Mesenchymal stem cell (in vitro differentiated cells and primary cell): ENCODE data around the gene PLXNA1.

ENCODE experiments used
- DNase-seq: peaks from one replicate; pipeline ENCODE4 v3.0.0-alpha.2; 2013
- H2AFZ ChIP-seq: one replicate; pipeline ENCODE4 v1.6.1; 2013; ENCODE audit warnings: low read depth, mild to moderate bottlenecking, control low read depth, inconsistent platforms, low read length, moderate library complexity
- H2AK5ac ChIP-seq: 2 replicates; pipeline ENCODE4 v1.6.1; 2013; ENCODE audit warnings: low read length, moderate library complexity, mild to moderate bottlenecking, inconsistent platforms; ENCODE audit not compliant: severe bottlenecking
- H2BK120ac ChIP-seq: one replicate; pipeline ENCODE4 v1.6.1; 2013; ENCODE audit warnings: low read depth, mild to moderate bottlenecking, inconsistent platforms, low read length, moderate library complexity
- H2BK12ac ChIP-seq, 2 experiments: one replicate each; pipeline ENCODE4 v1.6.1; 2013; ENCODE audit warnings: inconsistent platforms in 2 of 2, low read length in 2 of 2, mild to moderate bottlenecking in 2 of 2, moderate library complexity in 2 of 2, control low read depth in 1 of 2
- H2BK15ac ChIP-seq: one replicate; pipeline ENCODE4 v1.6.1; 2013; ENCODE audit warnings: mild to moderate bottlenecking, low read depth, inconsistent platforms; ENCODE audit not compliant: poor library complexity, severe bottlenecking
- H2BK5ac ChIP-seq: 2 replicates; pipeline ENCODE4 v1.6.1; 2013; ENCODE audit warnings: low read depth, mild to moderate bottlenecking, low read length, control low read depth, inconsistent platforms; ENCODE audit not compliant: poor library complexity, severe bottlenecking
- H3K14ac ChIP-seq, 2 experiments: one replicate each; pipeline ENCODE4 v1.6.1; 2013; ENCODE audit warnings: inconsistent platforms in 2 of 2, low read length in 2 of 2, control low read depth in 1 of 2, mild to moderate bottlenecking in 1 of 2, moderate library complexity in 1 of 2
- H3K18ac ChIP-seq, 2 experiments: one replicate each; pipeline ENCODE4 v1.6.1; 2013; ENCODE audit warnings: inconsistent platforms in 2 of 2, low read length in 2 of 2, control low read depth in 1 of 2, low read depth in 1 of 2, mild to moderate bottlenecking in 1 of 2
- H3K23ac ChIP-seq, 2 experiments: one replicate each; pipeline ENCODE4 v1.6.1; 2013; ENCODE audit warnings: inconsistent platforms in 2 of 2, low read length in 2 of 2, mild to moderate bottlenecking in 2 of 2, moderate library complexity in 2 of 2, control low read depth in 1 of 2
- H3K27ac ChIP-seq: 2 replicates; pipeline ENCODE4 v1.5.1; 2013; ENCODE audit warnings: mild to moderate bottlenecking, moderate library complexity, low read length, control low read depth, inconsistent platforms; ENCODE audit not compliant: poor library complexity, severe bottlenecking
- H3K27me3 ChIP-seq, 2 experiments: 2 replicates each; pipeline versions ENCODE4 v1.6.1 to v1.7.0; 2013; ENCODE audit warnings: low read length in 2 of 2, mild to moderate bottlenecking in 2 of 2, moderate library complexity in 2 of 2, control low read depth in 1 of 2, inconsistent platforms in 1 of 2; ENCODE audit not compliant: control insufficient read depth in 1 of 2, insufficient read depth in 1 of 2
- H3K36me3 ChIP-seq, 2 experiments: 2 replicates each; pipeline versions ENCODE4 v1.6.1 to v1.7.0; 2013; ENCODE audit warnings: low read length in 2 of 2, control low read depth in 1 of 2, inconsistent platforms in 1 of 2, low read depth in 1 of 2, mild to moderate bottlenecking in 1 of 2; ENCODE audit not compliant: insufficient read depth in 2 of 2, control insufficient read depth in 1 of 2
- H3K4ac ChIP-seq, 2 experiments: one replicate each; pipeline ENCODE4 v1.6.1; 2013; ENCODE audit warnings: inconsistent platforms in 2 of 2, low read length in 2 of 2, mild to moderate bottlenecking in 2 of 2, moderate library complexity in 2 of 2, control low read depth in 1 of 2, low read depth in 1 of 2
- H3K4me1 ChIP-seq: 2 replicates; pipeline ENCODE4 v1.6.1; 2013; ENCODE audit warnings: low read depth, low read length, control low read depth; ENCODE audit not compliant: control insufficient read depth, insufficient read depth
- H3K4me2 ChIP-seq: 2 replicates; pipeline ENCODE4 v1.6.1; 2013; ENCODE audit warnings: low read length, mild to moderate bottlenecking, inconsistent platforms; ENCODE audit not compliant: poor library complexity, severe bottlenecking
- H3K4me3 ChIP-seq, 2 experiments: 2 replicates each; pipeline versions ENCODE4 v1.5.1 to v1.7.0; 2013; ENCODE audit warnings: low read length in 2 of 2, mild to moderate bottlenecking in 2 of 2, control low read depth in 1 of 2, low read depth in 1 of 2; ENCODE audit not compliant: insufficient read depth in 1 of 2
- H3K79me1 ChIP-seq: replicated peaks from 2 replicates; pipeline ENCODE4 v1.6.1; 2013; ENCODE audit warnings: mild to moderate bottlenecking, control low read depth, low read length, inconsistent platforms; ENCODE audit not compliant: poor library complexity, severe bottlenecking
- H3K9ac ChIP-seq: 2 replicates; pipeline ENCODE4 v1.7.0; 2013; ENCODE audit warnings: mild to moderate bottlenecking, low read length, moderate library complexity
- H3K9me3 ChIP-seq: 2 replicates; pipeline ENCODE4 v1.7.0; 2013; ENCODE audit warnings: mild to moderate bottlenecking, low read length; ENCODE audit not compliant: control insufficient read depth
- H4K8ac ChIP-seq: one replicate; pipeline ENCODE4 v1.6.1; 2013; ENCODE audit warnings: inconsistent platforms, mild to moderate bottlenecking, low read length, moderate library complexity
- H4K91ac ChIP-seq: one replicate; pipeline ENCODE4 v1.6.1; 2013; ENCODE audit warnings: mild to moderate bottlenecking, low read length, inconsistent platforms
- WGBS: methylation state at CpG from one replicate; pipeline ENCODE4 v1.1.7; 2013; ENCODE audit warnings: mixed read lengths; 5-methylcytosine and 5-hydroxymethylcytosine counted together

The PLXNA1 gene

DNA sequence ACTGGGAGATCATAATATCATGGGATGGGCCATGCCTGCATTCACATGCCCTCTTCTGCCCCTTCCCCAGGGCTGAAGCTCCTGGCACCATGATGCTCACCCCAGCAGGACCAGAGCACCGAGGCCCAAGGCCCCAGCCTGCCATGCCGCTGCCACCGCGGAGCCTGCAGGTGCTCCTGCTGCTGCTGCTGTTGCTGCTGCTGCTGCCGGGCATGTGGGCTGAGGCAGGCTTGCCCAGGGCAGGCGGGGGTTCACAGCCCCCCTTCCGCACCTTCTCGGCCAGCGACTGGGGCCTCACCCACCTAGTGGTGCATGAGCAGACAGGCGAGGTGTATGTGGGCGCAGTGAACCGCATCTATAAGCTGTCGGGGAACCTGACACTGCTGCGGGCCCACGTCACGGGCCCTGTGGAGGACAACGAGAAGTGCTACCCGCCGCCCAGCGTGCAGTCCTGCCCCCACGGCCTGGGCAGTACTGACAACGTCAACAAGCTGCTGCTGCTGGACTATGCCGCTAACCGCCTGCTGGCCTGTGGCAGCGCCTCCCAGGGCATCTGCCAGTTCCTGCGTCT, 5.6 kb downstream of the PLXNA1 start:
- H2BK12ac ChIP-seq, result no peak overlapping the region
- no peak overlapping the region for H2AK5ac ChIP-seq
- H3K23ac ChIP-seq, result no peak overlapping the region
- no peak overlapping the region for H3K27ac ChIP-seq
- H3K18ac ChIP-seq, result no peak overlapping the region
- H3K4me3 ChIP-seq, result no peak overlapping the region
- DNase-seq, result no peak
- no peak overlapping the region for H3K4ac ChIP-seq
- WGBS, result 94% methylated on average over 26 of the region's 26 CpGs
- H3K9me3 ChIP-seq, result no peaks in the 10 kb centered on the region
- H3K4me1 ChIP-seq, result peaks cover 39% of the 10 kb centered on the region
- H3K27me3 ChIP-seq, result no peaks in the 10 kb centered on the region
- H3K79me1 ChIP-seq, result peaks cover 36% of the 10 kb centered on the region
- no peak overlapping the region for H3K9ac ChIP-seq
- no peak overlapping the region for H2BK120ac ChIP-seq
- peaks cover 41 to 68% of the 10 kb centered on the region in 2 experiments for H3K36me3 ChIP-seq
- H4K91ac ChIP-seq, result no peak overlapping the region
- H4K8ac ChIP-seq, result no peak overlapping the region
- H2BK15ac ChIP-seq, result no peak overlapping the region
- H3K4me2 ChIP-seq, result no peak overlapping the region
- no peak overlapping the region for H3K14ac ChIP-seq
- H2AFZ ChIP-seq, result no peak overlapping the region
- H2BK5ac ChIP-seq, result no peak overlapping the region

DNA sequence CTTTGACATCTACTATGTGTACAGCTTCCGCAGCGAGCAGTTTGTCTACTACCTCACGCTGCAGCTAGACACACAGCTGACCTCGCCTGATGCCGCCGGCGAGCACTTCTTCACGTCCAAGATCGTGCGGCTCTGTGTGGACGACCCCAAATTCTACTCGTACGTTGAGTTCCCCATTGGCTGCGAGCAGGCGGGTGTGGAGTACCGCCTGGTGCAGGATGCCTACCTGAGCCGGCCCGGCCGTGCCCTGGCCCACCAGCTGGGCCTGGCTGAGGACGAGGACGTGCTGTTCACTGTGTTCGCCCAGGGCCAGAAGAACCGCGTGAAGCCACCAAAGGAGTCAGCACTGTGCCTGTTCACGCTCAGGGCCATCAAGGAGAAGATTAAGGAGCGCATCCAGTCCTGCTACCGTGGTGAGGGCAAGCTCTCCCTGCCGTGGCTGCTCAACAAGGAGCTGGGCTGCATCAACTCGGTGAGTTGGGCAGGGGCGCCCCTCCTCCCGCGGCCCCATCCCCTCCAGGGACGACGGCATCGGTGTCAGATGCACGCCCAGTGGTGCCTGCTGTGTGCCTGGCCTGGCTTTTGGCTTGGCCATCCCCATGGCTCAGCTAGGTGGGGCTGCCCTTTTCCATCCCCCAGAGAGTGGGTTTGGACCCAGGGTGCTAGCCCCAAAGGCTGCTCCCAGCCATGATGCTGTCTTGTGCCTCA, 6.6 kb downstream of the PLXNA1 start:
- H2BK15ac ChIP-seq, result no peak overlapping the region
- H3K27me3 ChIP-seq, result no peaks in the 10 kb centered on the region
- H3K79me1 ChIP-seq, result peaks cover 43% of the 10 kb centered on the region
- no peak overlapping the region for H3K23ac ChIP-seq
- H2BK120ac ChIP-seq, result no peak overlapping the region
- DNase-seq, result no peak
- H3K4me1 ChIP-seq, result peaks cover 38% of the 10 kb centered on the region
- H3K9ac ChIP-seq, result no peak overlapping the region
- H2BK12ac ChIP-seq, result no peak overlapping the region
- no peak overlapping the region for H4K8ac ChIP-seq
- no peak overlapping the region for H3K4me3 ChIP-seq
- WGBS, result 96% methylated on average over 36 of the region's 36 CpGs
- H3K4me2 ChIP-seq, result no peak overlapping the region
- no peak overlapping the region for H2AFZ ChIP-seq
- no peak overlapping the region for H2BK5ac ChIP-seq
- H3K18ac ChIP-seq, result no peak overlapping the region
- H2AK5ac ChIP-seq, result no peak overlapping the region
- H3K36me3 ChIP-seq, result peaks cover 47 to 77% of the 10 kb centered on the region in 2 experiments
- no peak overlapping the region for H3K4ac ChIP-seq
- H3K9me3 ChIP-seq, result no peaks in the 10 kb centered on the region
- H3K14ac ChIP-seq, result no peak overlapping the region
- H3K27ac ChIP-seq, result no peak overlapping the region
- H4K91ac ChIP-seq, result no peak overlapping the region

DNA sequence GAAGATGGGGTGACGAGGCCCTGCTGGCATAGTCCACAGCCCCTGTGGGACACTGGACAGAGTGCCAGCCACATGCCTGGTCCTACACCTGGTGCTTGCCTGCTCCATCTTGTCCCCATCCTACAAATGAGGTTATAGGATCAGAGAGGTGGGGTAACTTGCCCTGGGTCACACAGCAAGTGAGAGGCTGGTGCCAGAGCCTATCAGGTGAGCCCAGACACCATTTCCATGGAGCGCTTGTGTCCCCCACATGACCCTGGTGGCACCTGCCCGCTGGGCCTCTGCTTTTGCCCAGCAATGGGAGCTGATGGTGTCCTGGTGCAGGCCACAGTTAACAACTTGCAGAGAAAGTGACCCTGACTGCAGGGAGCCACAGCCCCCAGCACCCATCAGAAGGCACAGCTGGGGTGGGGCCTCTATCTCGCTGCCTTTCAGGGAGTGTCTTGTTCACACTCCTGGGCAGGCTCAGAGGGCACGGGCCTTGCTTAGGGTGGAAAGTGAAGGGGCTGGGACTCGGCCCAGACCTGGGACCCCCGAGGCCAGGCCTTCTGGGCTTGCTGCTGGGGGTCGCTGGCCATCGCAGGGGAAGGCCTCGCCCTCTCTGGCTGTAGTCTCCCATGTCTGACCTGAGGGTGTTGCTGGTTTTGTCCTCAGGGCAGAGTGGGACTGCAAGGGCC, 7.2 kb downstream of the PLXNA1 start:
- no peak overlapping the region for H3K4me2 ChIP-seq
- 96% methylated on average over 10 of the region's 10 CpGs for WGBS
- no peak overlapping the region for H3K18ac ChIP-seq
- H3K4me3 ChIP-seq, result no peak overlapping the region
- no peak overlapping the region for H3K9ac ChIP-seq
- H4K91ac ChIP-seq, result no peak overlapping the region
- DNase-seq, result no peak
- H2AK5ac ChIP-seq, result no peak overlapping the region
- H2BK120ac ChIP-seq, result no peak overlapping the region
- H3K27me3 ChIP-seq, result no peaks in the 10 kb centered on the region
- H2BK15ac ChIP-seq, result no peak overlapping the region
- no peak overlapping the region for H3K4ac ChIP-seq
- peaks cover 47 to 80% of the 10 kb centered on the region in 2 experiments for H3K36me3 ChIP-seq
- H3K4me1 ChIP-seq, result peaks cover 37% of the 10 kb centered on the region
- H2BK5ac ChIP-seq, result no peak overlapping the region
- no peak overlapping the region for H3K27ac ChIP-seq
- H3K23ac ChIP-seq, result no peak overlapping the region
- peak overlapping the region in 1 of 2 experiments; percentile 37 for H3K14ac ChIP-seq
- H2AFZ ChIP-seq, result no peak overlapping the region
- H2BK12ac ChIP-seq, result no peak overlapping the region
- no peak overlapping the region for H4K8ac ChIP-seq
- no peaks in the 10 kb centered on the region for H3K9me3 ChIP-seq
- peaks cover 40% of the 10 kb centered on the region for H3K79me1 ChIP-seq

DNA sequence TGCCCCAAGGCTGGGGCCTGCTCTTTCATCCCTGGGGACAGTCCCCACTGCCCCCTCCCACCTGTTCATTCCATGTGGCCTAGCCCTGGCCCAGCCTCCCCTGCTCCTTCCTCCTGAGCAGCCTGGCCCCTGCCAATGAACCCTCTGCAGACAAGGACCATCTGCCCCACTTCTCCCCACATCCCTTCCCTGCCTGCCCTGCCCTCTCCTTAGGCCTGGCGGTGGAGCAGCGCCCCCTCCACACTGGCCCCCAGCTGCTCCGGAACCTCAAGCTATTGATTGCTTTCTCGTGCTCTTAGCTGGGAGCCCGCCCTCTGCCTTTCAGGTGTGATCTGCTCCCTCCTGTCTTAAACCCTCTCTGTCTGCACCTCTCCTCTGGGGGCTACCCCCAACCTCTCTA, 8.0 kb downstream of the PLXNA1 start:
- Histone ChIP-seq H2AFZ (no peak overlapping the region), H3K79me1 (peaks cover 46% of the 10 kb centered on the region), H3K9ac (no peak overlapping the region), H2BK15ac (no peak overlapping the region), H3K4me2 (no peak overlapping the region), H3K18ac (peak overlapping the region in 1 of 2 experiments; percentile 35), H2BK120ac (no peak overlapping the region), H3K27ac (no peak overlapping the region), H4K8ac (no peak overlapping the region), H3K36me3 (peaks cover 47 to 87% of the 10 kb centered on the region in 2 experiments), H3K4ac (no peak overlapping the region), H3K9me3 (no peaks in the 10 kb centered on the region), H3K4me3 (no peak overlapping the region), H2BK5ac (no peak overlapping the region), H3K14ac (no peak overlapping the region), H3K27me3 (no peaks in the 10 kb centered on the region), H3K4me1 (peaks cover 36% of the 10 kb centered on the region), H2AK5ac (no peak overlapping the region), H2BK12ac (no peak overlapping the region), H3K23ac (no peak overlapping the region), H4K91ac (no peak overlapping the region)
- WGBS, result 93% methylated on average over 5 of the region's 5 CpGs
- DNase-seq, result no peak
